Caco-2 (cell line): Measurements from ENCODE around the gene ATRAID. TPM values are rescaled to one million over a fixed set of nuclear protein-coding genes. Genes with fewer than 3 reads are reported as not detected.
"Not testable (repeated sequence)": the region's sequence is repeated elsewhere in the genome, so short reads cannot be mapped to it uniquely, and the experiment has no call there.

ENCODE experiments used
- BruUV-seq: library from RNA; stranded (reverse); fragments of 400-500 nt; replicated peaks from 2 replicates; lab custom pipeline; 2021; lab: Mats Ljungman, UMichigan
- CTCF ChIA-PET: fragments of 300-600 bp; sonication (Branson Sonifier 250); formaldehyde crosslinking; loops from one replicate; lab custom pipeline; 2022; ENCODE audit warnings: antibody characterized with exemption; lab: Charles Lee
- POLR2A ChIA-PET: fragments of 300-600 bp; sonication (Branson Sonifier 250); formaldehyde crosslinking; loops from one replicate; lab custom pipeline; 2022; ENCODE audit warnings: antibody characterized with exemption; lab: Charles Lee
- DNase-seq, 2 experiments: peaks; one replicate each; pipeline versions ENCODE4 v3.0.0 to v3.0.0-alpha.2; 2020 to 2022
- H3K27me3 ChIP-seq: replicated peaks from 2 replicates; pipeline ENCODE4 v1.6.0; 2011; ENCODE audit warnings: low read length; ENCODE audit not compliant: control insufficient read depth, insufficient read depth
- H3K36me3 ChIP-seq: 2 replicates; pipeline ENCODE4 v1.5.1; 2011; ENCODE audit warnings: low read length; ENCODE audit not compliant: control insufficient read depth, insufficient read depth
- H3K4me1 ChIP-seq: fragments of 250-450 bp; sonication (Bioruptor Pico); 2 replicates; pipeline ENCODE4 v1.5.1; 2020; ENCODE audit warnings: mild to moderate bottlenecking
- H3K4me3 ChIP-seq: 2 replicates; pipeline ENCODE4 v1.5.1; 2011; ENCODE audit warnings: low read depth, mild to moderate bottlenecking, control low read depth, low read length
- H3K9me3 ChIP-seq: fragments of 250-450 bp; sonication (Bioruptor Pico); 2 replicates; pipeline ENCODE4 v1.5.1; 2020; ENCODE audit warnings: mild to moderate bottlenecking, moderate library complexity
- H3K27ac Mint-ChIP-seq: one replicate; pipeline ENCODE4 v1.8.0; 2022; ENCODE audit warnings: mixed read lengths; ENCODE audit not compliant: unreplicated experiment
- H3K27me3 Mint-ChIP-seq: one replicate; pipeline ENCODE4 v1.8.0; 2022; ENCODE audit warnings: mixed read lengths; ENCODE audit not compliant: insufficient read depth, unreplicated experiment
- H3K36me3 Mint-ChIP-seq: one replicate; pipeline ENCODE4 v1.8.0; 2022; ENCODE audit warnings: mild to moderate bottlenecking, mixed read lengths; ENCODE audit not compliant: insufficient read depth, unreplicated experiment
- H3K4me1 Mint-ChIP-seq: one replicate; pipeline ENCODE4 v1.8.0; 2022; ENCODE audit warnings: low read depth, mixed read lengths; ENCODE audit not compliant: unreplicated experiment
- H3K4me3 Mint-ChIP-seq: one replicate; pipeline ENCODE4 v1.8.0; 2022; ENCODE audit warnings: mild to moderate bottlenecking, moderate library complexity, mixed read lengths; ENCODE audit not compliant: unreplicated experiment
- H3K9me3 Mint-ChIP-seq: one replicate; pipeline ENCODE4 v1.8.0; 2022; ENCODE audit warnings: mixed read lengths; ENCODE audit not compliant: unreplicated experiment
- intact Hi-C: fragments of 100-400 bp; cut with micrococcal nuclease; formaldehyde crosslinking; loops from one replicate; pipeline ENCODE4 v1.10.0; 2022; ENCODE audit not compliant: unreplicated experiment
- total RNA-seq: library from RNA; stranded (reverse); gene quantifications from 2 replicates; pipeline ENCODE4 v1.2.3, GENCODE V29; 2022
- TF ChIP-seq, protein P1 (sequence below), 2 experiments: fragments of 200-600 bp in 1 of 2; IDR thresholded peaks; 1 replicate in 1 of 2; 2 replicates in 1 of 2; pipeline versions ENCODE4 v1.5.1 to v1.8.0; 2011 to 2022; ENCODE audit warnings: antibody characterized with exemption in 1 of 2, control low read depth in 1 of 2, inconsistent platforms in 1 of 2, low read depth in 1 of 2, low read length in 1 of 2, mild to moderate bottlenecking in 1 of 2, moderate library complexity in 1 of 2; ENCODE audit not compliant: insufficient read depth in 1 of 2, severe bottlenecking in 1 of 2, unreplicated experiment in 1 of 2

ATRAID gene
- total RNA-seq, 1 experiment from 2014 or later: 157 TPM

DNA sequence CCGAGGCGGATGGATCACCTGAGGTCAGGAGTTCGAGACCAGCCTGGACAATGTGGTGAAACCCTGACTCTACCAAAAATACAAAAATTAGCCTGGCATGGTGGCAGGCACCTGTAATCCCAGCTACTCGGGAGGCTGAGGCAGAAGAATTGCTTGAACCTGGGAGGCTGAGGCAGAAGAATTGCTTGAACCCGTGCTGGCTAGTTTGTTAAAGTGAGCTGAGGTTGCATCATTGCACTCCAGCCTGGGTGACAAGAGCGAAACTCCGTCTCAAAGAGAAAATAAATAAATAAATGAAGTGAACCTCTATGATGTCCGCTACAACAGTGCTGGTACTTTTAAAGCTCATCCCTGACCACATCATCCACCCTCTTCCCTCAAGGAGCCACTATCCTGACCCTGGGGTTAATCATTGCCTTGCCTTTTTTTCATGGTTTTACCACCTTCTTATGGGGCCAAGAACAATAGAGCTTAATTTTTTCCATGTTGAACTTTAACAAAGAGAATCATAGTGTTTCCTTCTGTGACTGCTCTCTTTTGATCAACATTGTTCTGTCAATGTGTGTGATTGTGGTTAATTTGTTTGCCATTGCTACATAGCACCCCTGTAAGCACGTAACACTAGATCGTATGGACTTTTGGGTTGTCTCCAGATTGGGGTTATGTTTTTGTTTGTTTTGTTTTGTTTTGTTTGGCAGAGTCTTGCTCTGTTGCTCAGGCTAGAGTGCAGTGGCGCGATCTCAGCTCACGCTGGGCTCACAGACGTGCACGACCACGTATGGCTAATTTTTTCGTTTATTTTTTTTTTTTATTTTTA, 17.1 kb upstream of the ATRAID start:
- no TSS peak for BruUV-seq
- Histone ChIP-seq H3K4me1 (no peaks in the 10 kb centered on the region), H3K36me3 (no peaks in the 10 kb centered on the region), H3K9me3 (no peaks in the 10 kb centered on the region), H3K27me3 (no peaks in the 10 kb centered on the region), H3K4me3 (no peak overlapping the region)
- ChIA-PET CTCF (interaction anchor here (1.0 kb wide), 1 partner anchor 43 kb away, joined by 3 read pairs; no protein-coding TSS in a partner anchor), POLR2A (interaction anchor here (0.6 kb wide), 1 partner anchor 95 kb away, joined by 3 read pairs; no protein-coding TSS in a partner anchor)
- intact Hi-C loops: no loop called here
- no peak for DNase-seq
- Mint-ChIP-seq H3K4me3 (no peak overlapping the region), H3K4me1 (no peaks in the 10 kb centered on the region), H3K36me3 (no peaks in the 10 kb centered on the region), H3K27ac (no peak overlapping the region), H3K27me3 (no peaks in the 10 kb centered on the region), H3K9me3 (no peaks in the 10 kb centered on the region)
- TF ChIP-seq, protein P1, sequence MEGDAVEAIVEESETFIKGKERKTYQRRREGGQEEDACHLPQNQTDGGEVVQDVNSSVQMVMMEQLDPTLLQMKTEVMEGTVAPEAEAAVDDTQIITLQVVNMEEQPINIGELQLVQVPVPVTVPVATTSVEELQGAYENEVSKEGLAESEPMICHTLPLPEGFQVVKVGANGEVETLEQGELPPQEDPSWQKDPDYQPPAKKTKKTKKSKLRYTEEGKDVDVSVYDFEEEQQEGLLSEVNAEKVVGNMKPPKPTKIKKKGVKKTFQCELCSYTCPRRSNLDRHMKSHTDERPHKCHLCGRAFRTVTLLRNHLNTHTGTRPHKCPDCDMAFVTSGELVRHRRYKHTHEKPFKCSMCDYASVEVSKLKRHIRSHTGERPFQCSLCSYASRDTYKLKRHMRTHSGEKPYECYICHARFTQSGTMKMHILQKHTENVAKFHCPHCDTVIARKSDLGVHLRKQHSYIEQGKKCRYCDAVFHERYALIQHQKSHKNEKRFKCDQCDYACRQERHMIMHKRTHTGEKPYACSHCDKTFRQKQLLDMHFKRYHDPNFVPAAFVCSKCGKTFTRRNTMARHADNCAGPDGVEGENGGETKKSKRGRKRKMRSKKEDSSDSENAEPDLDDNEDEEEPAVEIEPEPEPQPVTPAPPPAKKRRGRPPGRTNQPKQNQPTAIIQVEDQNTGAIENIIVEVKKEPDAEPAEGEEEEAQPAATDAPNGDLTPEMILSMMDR (IDR thresholded peaks at IDR 0.05; ENCODE audit: insufficient read depth in 1 of 2, low read depth in 1 of 2, low read length in 1 of 2, severe bottlenecking in 1 of 2, unreplicated experiment in 1 of 2): no peak

DNA sequence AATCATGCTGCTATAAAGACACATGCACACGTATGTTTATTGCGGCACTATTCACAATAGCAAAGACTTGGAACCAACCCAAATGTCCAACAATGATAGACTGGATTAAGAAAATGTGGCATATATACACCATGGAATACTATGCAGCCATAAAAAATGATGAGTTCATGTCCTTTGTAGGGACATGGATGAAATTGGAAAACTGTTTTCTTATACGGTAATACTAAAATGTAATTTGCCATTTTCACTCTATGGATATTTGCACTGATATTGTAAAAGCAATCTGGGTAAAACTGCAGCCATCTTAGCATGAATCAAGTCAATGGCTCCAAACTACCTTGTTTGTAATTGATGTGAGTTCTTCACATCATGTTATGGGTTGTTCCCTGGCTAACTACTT, 16.0 kb upstream of the ATRAID start:
- CTCF ChIA-PET, BruUV-seq, POLR2A ChIA-PET, H3K4me1 Mint-ChIP-seq, H3K27ac Mint-ChIP-seq, H3K36me3 ChIP-seq, intact Hi-C loops, H3K9me3 Mint-ChIP-seq, H3K9me3 ChIP-seq, H3K4me3 ChIP-seq, H3K27me3 Mint-ChIP-seq, H3K4me1 ChIP-seq, H3K36me3 Mint-ChIP-seq, DNase-seq, H3K4me3 Mint-ChIP-seq, H3K27me3 ChIP-seq: not testable (repeated sequence)

DNA sequence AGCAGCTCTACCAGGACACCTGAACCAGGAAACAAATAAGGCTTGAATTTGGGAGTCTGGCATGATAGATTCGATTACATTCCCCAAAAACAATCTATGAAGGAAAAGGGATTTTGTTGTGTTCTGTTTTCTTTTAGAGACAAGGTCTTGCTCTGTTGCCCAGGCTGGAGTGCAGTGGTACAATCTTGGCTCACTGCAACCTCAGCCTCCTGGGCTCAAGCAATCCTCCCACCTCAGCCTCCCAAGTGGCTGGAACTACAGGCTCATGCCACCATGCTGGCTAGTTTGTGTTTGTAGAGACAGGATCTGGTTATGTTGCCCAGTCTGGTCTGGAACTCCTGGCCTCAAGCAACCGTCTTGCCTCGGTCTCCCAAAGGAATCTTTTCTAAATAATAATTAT, 13.8 kb upstream of the ATRAID start:
- H3K9me3 Mint-ChIP-seq, DNase-seq, H3K4me3 ChIP-seq, BruUV-seq, H3K4me1 Mint-ChIP-seq, H3K4me3 Mint-ChIP-seq, intact Hi-C loops, H3K36me3 Mint-ChIP-seq, H3K27me3 ChIP-seq, H3K4me1 ChIP-seq, POLR2A ChIA-PET, H3K27me3 Mint-ChIP-seq, H3K27ac Mint-ChIP-seq, H3K36me3 ChIP-seq, H3K9me3 ChIP-seq: not testable (repeated sequence)
- CTCF ChIA-PET: interaction anchor here (1.2 kb wide), 1 partner anchor 95 kb away, joined by 3 read pairs; no protein-coding TSS in a partner anchor

DNA sequence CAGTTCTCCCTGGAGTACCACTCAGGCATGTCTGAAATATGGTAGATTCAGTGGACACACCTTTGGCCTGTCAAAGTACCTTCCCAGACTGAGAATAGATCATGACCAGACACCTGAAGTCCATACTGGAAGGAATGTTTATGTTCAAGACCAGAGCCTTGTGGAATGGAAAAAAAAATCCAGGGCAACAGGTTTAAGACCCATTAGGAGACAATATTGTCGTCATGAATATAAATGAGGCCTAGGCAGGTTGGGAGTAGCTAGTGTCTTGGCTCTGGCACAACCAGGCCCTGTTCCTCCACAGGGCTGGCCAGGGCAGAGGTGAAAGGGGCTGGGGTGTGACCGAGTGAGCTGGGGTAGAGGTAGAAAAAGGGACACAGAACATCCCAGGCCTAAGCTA, 13.2 kb upstream of the ATRAID start:
- Histone ChIP-seq H3K4me3 (no peak overlapping the region), H3K9me3 (no peaks in the 10 kb centered on the region), H3K4me1 (no peaks in the 10 kb centered on the region), H3K27me3 (no peaks in the 10 kb centered on the region), H3K36me3 (peaks cover 8% of the 10 kb centered on the region)
- TF ChIP-seq, protein P1 (IDR thresholded peaks at IDR 0.05; ENCODE audit: insufficient read depth in 1 of 2, low read depth in 1 of 2, low read length in 1 of 2, severe bottlenecking in 1 of 2, unreplicated experiment in 1 of 2): no peak
- no peak for DNase-seq
- intact Hi-C loops: no loop called here
- Mint-ChIP-seq H3K4me3 (no peak overlapping the region), H3K27me3 (no peaks in the 10 kb centered on the region), H3K27ac (no peak overlapping the region), H3K4me1 (no peaks in the 10 kb centered on the region), H3K9me3 (no peaks in the 10 kb centered on the region), H3K36me3 (peaks cover 13% of the 10 kb centered on the region)
- ChIA-PET POLR2A (no interaction called here), CTCF (no interaction called here)
- no TSS peak for BruUV-seq
